Ectodermal cell (in vitro differentiated cells): ENCODE measurements around the gene FMN2. TPM values are rescaled to one million over a fixed set of nuclear protein-coding genes. Genes with fewer than 3 reads are reported as not detected.

Experiments used
- H3K27ac ChIP-seq: 2 replicates; pipeline ENCODE4 v1.7.0; 2013; ENCODE audit warnings: mild to moderate bottlenecking, low read depth, low read length; ENCODE audit not compliant: insufficient read depth, poor library complexity, severe bottlenecking
- H3K27me3 ChIP-seq: 2 replicates; pipeline ENCODE4 v1.7.0; 2013; ENCODE audit warnings: mild to moderate bottlenecking, low read length; ENCODE audit not compliant: insufficient read depth, control insufficient read depth, poor library complexity, severe bottlenecking
- H3K36me3 ChIP-seq: one replicate; pipeline ENCODE4 v1.7.0; 2013; ENCODE audit warnings: low read length; ENCODE audit not compliant: control insufficient read depth, insufficient read depth
- H3K4me1 ChIP-seq: one replicate; pipeline ENCODE4 v1.7.0; 2013; ENCODE audit warnings: low read length; ENCODE audit not compliant: control insufficient read depth, insufficient read depth
- H3K4me3 ChIP-seq: 2 replicates; pipeline ENCODE4 v1.7.0; 2013; ENCODE audit warnings: low read depth, low read length, control low read depth; ENCODE audit not compliant: insufficient read depth
- H3K9me3 ChIP-seq: 2 replicates; pipeline ENCODE4 v1.7.0; 2013; ENCODE audit warnings: mild to moderate bottlenecking, low read length, moderate library complexity; ENCODE audit not compliant: control insufficient read depth
- WGBS, 2 experiments: methylation state at CpG; one replicate each; pipeline ENCODE4 v1.1.7; 2013; ENCODE audit warnings: missing lambda C conversion rate in 2 of 2; 5-methylcytosine and 5-hydroxymethylcytosine counted together
- polyA plus RNA-seq, 4 experiments: library from polyadenylated mRNA; stranded (reverse); fragments of 50-300 nt; gene quantifications; one replicate each; pipeline ENCODE4 v1.2.3, GENCODE V29; 2013

Gene FMN2
- polyA plus RNA-seq (2013, experiment 1 of 4): 2.8 TPM
- polyA plus RNA-seq (2013, experiment 2 of 4): 3.1 TPM
- 2.0 TPM for polyA plus RNA-seq (2013, experiment 3 of 4)
- 3.4 TPM for polyA plus RNA-seq (2013, experiment 4 of 4)

DNA sequence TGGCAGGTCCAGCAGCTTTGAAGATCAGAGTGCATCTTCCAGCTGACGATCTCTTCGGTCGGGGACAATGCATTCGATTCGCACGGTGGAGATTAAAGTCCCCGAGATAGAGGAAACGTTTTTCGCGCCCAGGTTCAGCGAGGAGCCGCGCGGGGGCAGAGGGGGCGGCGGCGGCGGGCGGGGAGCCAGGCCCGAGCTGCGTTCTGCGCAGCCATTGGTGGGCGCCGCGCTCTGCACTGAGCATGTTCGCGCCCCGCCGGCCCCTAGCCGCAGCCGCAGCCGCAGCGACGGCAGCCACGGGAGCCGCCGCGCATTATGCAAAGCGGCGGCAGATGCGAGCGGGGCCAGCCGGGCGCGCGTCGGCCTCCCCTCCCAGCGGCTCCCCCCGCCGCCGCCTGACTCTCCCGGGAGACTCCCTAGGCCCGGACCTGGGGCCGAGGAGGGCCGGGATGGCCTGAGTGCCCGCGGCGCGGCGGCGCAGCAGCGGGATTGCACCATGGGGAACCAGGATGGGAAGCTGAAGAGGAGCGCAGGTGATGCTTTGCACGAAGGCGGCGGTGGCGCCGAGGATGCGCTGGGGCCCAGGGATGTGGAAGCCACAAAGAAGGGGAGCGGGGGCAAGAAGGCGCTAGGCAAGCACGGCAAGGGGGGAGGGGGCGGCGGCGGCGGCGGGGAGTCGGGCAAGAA lies at the start of gene FMN2:
FMN2 (plus strand) TSS at position 270 of the 687 bp plus-strand sequence; CDS start at position 497, 227 bp downstream.
- WGBS, 2 experiments: 0 to 1% methylated on average over 78 of the region's 78 CpGs
- H3K4me1 ChIP-seq: peaks cover 5% of the 10 kb centered on the region
- H3K27ac ChIP-seq: no peak within 1 kb of the TSS
- H3K4me3 ChIP-seq: peak within 1 kb of the TSS; percentile 60
- no peaks in the 10 kb centered on the region for H3K9me3 ChIP-seq
- peaks cover 43% of the 10 kb centered on the region for H3K27me3 ChIP-seq
- no peaks in the 10 kb centered on the region for H3K36me3 ChIP-seq

DNA sequence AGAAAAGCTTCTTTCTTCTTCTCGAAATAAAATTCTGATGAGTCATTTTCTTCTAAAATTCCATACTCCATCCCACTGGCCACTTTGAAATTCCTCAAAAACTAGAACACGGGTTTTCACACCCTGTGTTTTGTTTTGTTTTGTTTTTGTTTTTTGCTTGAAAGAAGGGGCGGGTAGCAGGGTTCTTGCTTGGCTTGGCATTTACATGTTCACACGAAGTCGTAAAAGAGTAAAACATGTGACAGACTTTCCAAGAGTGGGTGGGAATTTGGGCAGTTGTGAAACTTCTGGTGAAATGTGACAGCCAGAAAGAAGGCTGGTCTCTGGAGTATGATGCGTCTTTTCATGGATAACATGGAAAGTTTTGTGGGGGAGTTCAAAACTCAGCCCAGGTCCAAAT lies 47.1 kb upstream of the FMN2 start:
- 92 to 94% methylated on average over 6 of the region's 6 CpGs for WGBS, 2 experiments
- Histone ChIP-seq H3K36me3 (no peaks in the 10 kb centered on the region), H3K9me3 (no peaks in the 10 kb centered on the region), H3K27me3 (no peaks in the 10 kb centered on the region), H3K4me3 (no peak overlapping the region), H3K4me1 (no peaks in the 10 kb centered on the region), H3K27ac (no peak overlapping the region)

DNA sequence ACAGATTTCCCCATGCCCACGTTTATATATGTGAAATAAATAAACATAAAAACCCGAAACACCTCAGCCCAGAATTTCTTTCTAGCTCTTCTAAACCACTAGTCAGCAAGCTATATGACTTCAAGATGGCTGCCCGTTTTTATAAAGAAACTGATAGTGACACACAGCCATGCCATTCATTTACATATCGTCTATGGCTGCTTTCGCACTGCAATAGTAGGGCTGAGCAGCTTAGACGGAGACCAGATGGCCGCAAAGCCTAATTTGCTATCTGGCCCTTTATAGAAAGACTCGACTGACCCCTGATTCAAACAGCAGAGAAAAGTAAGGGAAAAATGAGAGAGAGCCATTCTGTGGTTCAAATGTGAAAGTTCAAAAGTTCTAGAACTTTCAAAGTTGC lies 45.7 kb upstream of the FMN2 start:
- H3K4me3 ChIP-seq: no peak overlapping the region
- no peaks in the 10 kb centered on the region for H3K4me1 ChIP-seq
- H3K36me3 ChIP-seq: no peaks in the 10 kb centered on the region
- H3K27ac ChIP-seq: no peak overlapping the region
- 93% methylated on average over 8 of the region's 8 CpGs for WGBS, 2 experiments
- no peaks in the 10 kb centered on the region for H3K9me3 ChIP-seq
- no peaks in the 10 kb centered on the region for H3K27me3 ChIP-seq

DNA sequence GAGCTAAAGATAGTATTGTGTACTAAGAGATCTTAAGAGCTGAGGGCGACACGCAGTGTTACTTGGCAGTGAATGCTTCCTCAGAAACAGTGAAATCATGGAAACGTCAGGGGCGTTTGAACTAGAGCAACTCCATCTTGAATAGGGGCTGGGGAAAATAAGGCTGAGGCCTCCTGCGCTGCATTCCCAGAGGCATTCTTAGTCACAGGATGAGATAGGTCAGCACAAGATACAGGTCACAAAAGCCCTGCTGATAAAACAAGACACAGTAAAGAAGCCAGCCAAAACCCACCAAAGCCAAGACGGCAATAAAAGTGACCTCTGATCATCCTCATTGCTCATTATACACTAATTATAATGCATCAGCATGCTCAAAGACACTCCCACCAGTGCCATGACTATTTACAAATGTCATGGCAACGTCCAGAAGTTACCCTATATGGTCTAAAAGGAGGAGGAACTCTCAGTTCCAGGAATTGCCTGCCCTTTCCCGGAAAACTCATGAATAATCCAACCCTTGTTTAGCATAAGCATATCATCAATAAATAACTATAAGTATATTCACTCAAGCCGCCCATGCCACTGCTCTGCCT lies 37.5 kb upstream of the FMN2 start:
- no peak overlapping the region for H3K4me3 ChIP-seq
- 83% methylated on average over 9 of the region's 9 CpGs for WGBS, 2 experiments
- no peaks in the 10 kb centered on the region for H3K4me1 ChIP-seq
- no peaks in the 10 kb centered on the region for H3K27me3 ChIP-seq
- no peaks in the 10 kb centered on the region for H3K9me3 ChIP-seq
- H3K36me3 ChIP-seq: no peaks in the 10 kb centered on the region
- no peak overlapping the region for H3K27ac ChIP-seq

DNA sequence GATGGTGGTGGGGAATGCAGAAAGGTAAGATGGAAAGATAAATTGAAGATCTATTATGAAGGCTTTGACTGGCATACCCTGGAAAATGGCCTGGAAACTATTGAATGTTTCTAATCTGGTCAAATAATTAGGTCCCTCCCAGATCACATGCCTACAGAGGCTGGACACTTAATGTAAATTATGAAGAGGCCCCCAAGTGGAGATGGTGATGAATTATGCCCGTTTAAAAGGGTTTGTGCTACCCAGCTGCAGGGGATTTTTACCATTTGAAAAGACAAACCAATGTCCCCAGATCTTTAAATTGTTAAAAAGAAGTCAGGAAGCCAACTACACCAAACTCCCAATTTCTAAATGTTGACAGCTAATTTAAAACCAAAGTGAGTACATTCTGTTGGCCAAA lies 35.7 kb upstream of the FMN2 start:
- Histone ChIP-seq H3K36me3 (no peaks in the 10 kb centered on the region), H3K27me3 (no peaks in the 10 kb centered on the region), H3K27ac (no peak overlapping the region), H3K4me1 (no peaks in the 10 kb centered on the region), H3K9me3 (no peaks in the 10 kb centered on the region), H3K4me3 (no peak overlapping the region)
- whole genome bisulfite sequencing, 2 experiments: 50 to 78% methylated on average over 1 of the region's 1 CpG

DNA sequence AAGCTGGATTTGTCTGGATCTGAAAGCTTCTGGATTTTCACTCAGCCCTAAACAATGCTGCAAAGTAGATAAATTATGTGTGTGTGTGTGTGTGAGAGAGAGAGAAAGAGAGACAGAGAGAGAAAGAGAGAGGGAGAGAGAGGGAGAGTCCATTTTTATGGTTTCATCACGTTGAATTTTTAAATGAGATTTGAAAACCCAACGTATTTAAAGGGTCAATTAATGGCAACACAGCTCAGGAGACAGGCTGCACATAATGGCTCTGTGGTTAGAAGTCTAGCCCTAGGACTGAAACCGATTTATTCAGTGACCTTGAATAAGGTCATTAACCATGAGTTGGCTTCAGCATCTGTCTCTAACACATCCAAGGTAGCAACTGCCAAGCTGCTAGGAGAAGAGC lies 35.3 kb upstream of the FMN2 start:
- no peak overlapping the region for H3K4me3 ChIP-seq
- no peaks in the 10 kb centered on the region for H3K27me3 ChIP-seq
- no peaks in the 10 kb centered on the region for H3K9me3 ChIP-seq
- WGBS, 2 experiments: 52 to 56% methylated on average over 3 of the region's 3 CpGs
- no peaks in the 10 kb centered on the region for H3K36me3 ChIP-seq
- no peaks in the 10 kb centered on the region for H3K4me1 ChIP-seq
- no peak overlapping the region for H3K27ac ChIP-seq

DNA sequence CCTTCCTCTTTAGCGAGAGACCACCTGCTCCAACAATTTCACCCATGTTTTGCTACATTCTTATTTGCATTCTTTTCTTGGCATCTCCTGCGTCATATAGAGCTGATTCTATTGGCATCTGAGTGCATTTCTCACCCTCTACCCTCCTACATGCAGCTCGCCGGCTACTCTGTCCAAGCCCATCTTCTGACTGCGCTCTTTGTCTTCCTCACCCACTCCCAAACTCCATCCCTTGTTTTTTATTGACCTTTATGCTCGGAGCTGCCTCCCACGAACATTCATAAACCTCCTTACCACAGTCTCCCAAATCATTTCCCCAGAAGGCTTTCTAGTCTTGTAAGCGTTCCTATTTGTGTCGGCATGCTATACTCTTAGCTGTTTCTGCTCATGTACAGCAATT lies 33.6 kb upstream of the FMN2 start:
- no peaks in the 10 kb centered on the region for H3K4me1 ChIP-seq
- H3K27ac ChIP-seq: no peak overlapping the region
- H3K36me3 ChIP-seq: no peaks in the 10 kb centered on the region
- H3K9me3 ChIP-seq: no peaks in the 10 kb centered on the region
- no peaks in the 10 kb centered on the region for H3K27me3 ChIP-seq
- no peak overlapping the region for H3K4me3 ChIP-seq
- whole genome bisulfite sequencing, 2 experiments: 91 to 92% methylated on average over 9 of the region's 9 CpGs

DNA sequence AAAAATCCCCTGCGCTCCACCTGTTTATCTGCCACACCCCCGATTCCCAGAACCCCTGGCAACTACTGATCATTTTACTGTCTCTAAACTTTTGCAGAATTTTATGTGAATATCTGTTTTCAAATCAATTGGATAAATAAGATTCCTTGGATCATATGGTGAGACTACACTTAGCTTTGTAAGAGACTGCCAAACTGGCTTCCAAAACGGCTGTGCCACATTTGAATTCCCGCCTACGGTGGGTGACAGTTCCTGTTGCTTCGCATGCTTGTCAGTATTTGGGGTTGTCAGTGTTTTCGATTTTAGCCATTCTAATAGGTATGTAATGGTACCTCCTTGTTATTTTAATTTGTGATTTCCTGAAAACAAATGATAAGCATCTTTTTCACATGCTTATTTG lies 22.7 kb upstream of the FMN2 start:
- no peak overlapping the region for H3K27ac ChIP-seq
- H3K36me3 ChIP-seq: no peaks in the 10 kb centered on the region
- H3K4me3 ChIP-seq: no peak overlapping the region
- H3K4me1 ChIP-seq: no peaks in the 10 kb centered on the region
- H3K9me3 ChIP-seq: no peaks in the 10 kb centered on the region
- no peaks in the 10 kb centered on the region for H3K27me3 ChIP-seq
- WGBS, 2 experiments: 95 to 97% methylated on average over 6 to 7 of the region's 7 CpGs

DNA sequence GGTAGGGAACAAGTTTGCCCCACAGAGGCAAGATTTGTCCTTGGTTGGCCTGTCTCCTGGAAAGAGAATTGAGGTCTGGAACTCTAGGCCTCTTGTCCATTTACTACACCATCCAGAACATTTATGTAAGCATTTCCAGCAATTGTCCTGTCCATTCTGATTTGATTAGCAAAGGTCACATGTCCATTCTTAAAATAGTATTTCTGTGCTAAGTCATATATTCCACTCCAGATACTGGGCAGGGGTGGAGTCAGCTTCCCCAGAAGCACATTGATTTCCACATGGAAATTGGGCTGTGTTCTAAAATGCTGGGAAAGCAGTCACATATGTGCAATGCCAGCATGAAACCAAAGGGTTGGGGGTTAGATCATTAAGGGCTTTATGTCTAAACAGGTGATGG lies 21.5 kb upstream of the FMN2 start:
- Histone ChIP-seq H3K27me3 (no peaks in the 10 kb centered on the region), H3K36me3 (no peaks in the 10 kb centered on the region), H3K27ac (no peak overlapping the region), H3K4me1 (no peaks in the 10 kb centered on the region), H3K4me3 (no peak overlapping the region), H3K9me3 (no peaks in the 10 kb centered on the region)

DNA sequence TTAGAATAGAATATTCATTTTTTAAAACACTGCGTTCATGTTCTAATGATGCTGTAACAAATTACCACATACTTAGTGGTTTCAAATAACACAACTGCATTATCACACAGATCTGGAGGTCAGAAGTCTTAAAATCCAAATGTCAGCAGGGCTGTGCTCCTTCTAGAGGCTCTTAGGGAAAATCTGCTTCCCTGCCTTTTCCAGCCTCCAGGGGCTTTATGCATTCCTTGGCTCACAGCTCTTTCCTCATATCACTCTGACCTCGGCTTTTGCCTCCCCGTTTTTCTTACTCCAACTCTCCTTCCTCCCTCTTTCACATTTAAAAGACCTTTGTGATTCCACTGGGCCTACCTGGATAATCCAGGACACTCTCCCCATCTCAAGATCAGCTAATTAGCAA lies 18.6 kb upstream of the FMN2 start:
- Histone ChIP-seq H3K9me3 (no peaks in the 10 kb centered on the region), H3K36me3 (no peaks in the 10 kb centered on the region), H3K27me3 (no peaks in the 10 kb centered on the region), H3K27ac (no peak overlapping the region), H3K4me1 (no peaks in the 10 kb centered on the region), H3K4me3 (no peak overlapping the region)
- WGBS, 2 experiments: 63 to 65% methylated on average over 3 of the region's 3 CpGs
